ENCODE measurements around the gene OOEP. TPM values are rescaled to one million over a fixed set of nuclear protein-coding genes. Genes with fewer than 3 reads are reported as not detected.

The OOEP gene
- polyA plus RNA-seq, 3 donors = 0.27 to 0.59 TPM; not detected in 1

GRCh38 chr6:73369157-73369556, 540 bp downstream of the OOEP start:
- no peak overlapping the region for H3K27ac ChIP-seq (ENCODE audit: low read depth, low read length)
- 90 to 93% (median 92%) methylated on average over 14 of the region's 14 CpGs for WGBS, 3 donors

- 89 to 91% (median 91%) methylated on average over 4 of the region's 4 CpGs for whole genome bisulfite sequencing, 3 donors
- H3K27ac ChIP-seq (ENCODE audit: low read depth, low read length) = no peak overlapping the region
Observed at GRCh38 chr6:73368675-73369074, 1.0 kb downstream of the OOEP start.

- H3K27ac ChIP-seq (ENCODE audit: low read depth, low read length) = no peak overlapping the region
- WGBS, 3 donors = 60 to 81% (median 75%) methylated on average over 16 of the region's 16 CpGs
Observed at GRCh38 chr6:73367761-73368355, 1.8 kb downstream of the OOEP start.

GRCh38 chr6:73364549-73364948, 5.1 kb downstream of the OOEP start:
- 82 to 92% (median 91%) methylated on average over 9 of the region's 9 CpGs for WGBS, 3 donors

GRCh38 chr6:73364121-73364520, 5.6 kb downstream of the OOEP start:
- WGBS, 3 donors = 88 to 91% (median 90%) methylated on average over 14 of the region's 14 CpGs

More at GRCh38 chr6:73364549-73364948, 5.1 kb downstream of the OOEP start:
- no peak overlapping the region for H3K27ac ChIP-seq (ENCODE audit: low read depth, low read length)

GRCh38 chr6:73363537-73363875, 6.2 kb downstream of the OOEP start:
- 95 to 96% (median 96%) methylated on average over 23 of the region's 23 CpGs for WGBS, 3 donors
- no peak overlapping the region for H3K27ac ChIP-seq (ENCODE audit: low read depth, low read length)

More at GRCh38 chr6:73364121-73364520, 5.6 kb downstream of the OOEP start:
- H3K27ac ChIP-seq (ENCODE audit: low read depth, low read length) = no peak overlapping the region

GRCh38 chr6:73362869-73363536, 6.7 kb downstream of the OOEP start:
- no peak overlapping the region for H3K27ac ChIP-seq (ENCODE audit: low read depth, low read length)
- WGBS, 3 donors = 90 to 94% (median 93%) methylated on average over 31 of the region's 31 CpGs

GRCh38 chr6:73362358-73362757, 7.3 kb downstream of the OOEP start, which contains the start of gene KHDC3L:
Gene KHDC3L (plus strand): TSS chr6:73362658. CDS start chr6:73362730, 72 bp downstream.
- 87 to 89% (median 87%) methylated on average over 23 of the region's 23 CpGs for WGBS, 3 donors
- H3K27ac ChIP-seq (ENCODE audit: low read depth, low read length) = no peak within 1 kb of the TSS

GRCh38 chr6:73353636-73354593, 15.8 kb downstream of the OOEP start, which contains the start of gene DPPA5:
Gene DPPA5 (minus strand): TSS chr6:73354276. CDS start chr6:73354225, 51 bp downstream.
- 75 to 85% (median 84%) methylated on average over 57 to 59 of the region's 59 CpGs for WGBS, 3 donors
- no peak within 1 kb of the TSS for H3K27ac ChIP-seq (ENCODE audit: low read depth, low read length)

- H3K27ac ChIP-seq (ENCODE audit: low read depth, low read length) = no peak overlapping the region
- WGBS, 3 donors = 23 to 26% (median 25%) methylated on average over 6 of the region's 6 CpGs
Observed at GRCh38 chr6:73349311-73349710, 20.4 kb downstream of the OOEP start.

- no peak overlapping the region for H3K27ac ChIP-seq (ENCODE audit: low read depth, low read length)
- WGBS, 3 donors = 37 to 45% (median 40%) methylated on average over 33 of the region's 33 CpGs
Observed at GRCh38 chr6:73348550-73349204, 21.0 kb downstream of the OOEP start.

- H3K27ac ChIP-seq (ENCODE audit: low read depth, low read length) = no peak overlapping the region
Observed at GRCh38 chr6:73343164-73343563, 26.5 kb downstream of the OOEP start.

GRCh38 chr6:73342174-73342573, 27.5 kb downstream of the OOEP start:
- no peak overlapping the region for H3K27ac ChIP-seq (ENCODE audit: low read depth, low read length)
- 73 to 81% (median 76%) methylated on average over 3 to 5 of the region's 5 CpGs for WGBS, 3 donors

- no peak overlapping the region for H3K27ac ChIP-seq (ENCODE audit: low read depth, low read length)
- WGBS, 3 donors = 76 to 79% (median 77%) methylated on average over 1 of the region's 1 CpG
Observed at GRCh38 chr6:73341335-73341734, 28.4 kb downstream of the OOEP start.

GRCh38 chr6:73340048-73340447, 29.6 kb downstream of the OOEP start:
- no peak overlapping the region for H3K27ac ChIP-seq (ENCODE audit: low read depth, low read length)
- WGBS, 3 donors = 49 to 71% (median 71%) methylated on average over 2 of the region's 2 CpGs

- WGBS, 3 donors = 69 to 83% (median 69%) methylated on average over 3 of the region's 3 CpGs
- H3K27ac ChIP-seq (ENCODE audit: low read depth, low read length) = no peak overlapping the region
Observed at GRCh38 chr6:73339340-73339739, 30.4 kb downstream of the OOEP start.

- 56 to 63% (median 57%) methylated on average over 3 of the region's 3 CpGs for WGBS, 3 donors
Observed at GRCh38 chr6:73329201-73329600, 40.5 kb downstream of the OOEP start.

GRCh38 chr6:73328790-73329189, 40.9 kb downstream of the OOEP start:
- WGBS, 3 donors = 48 to 57% (median 53%) methylated on average over 3 of the region's 3 CpGs
- no peak overlapping the region for H3K27ac ChIP-seq (ENCODE audit: low read depth, low read length)

More at GRCh38 chr6:73329201-73329600, 40.5 kb downstream of the OOEP start:
- no peak overlapping the region for H3K27ac ChIP-seq (ENCODE audit: low read depth, low read length)

All from adipose tissue (tissue), 3 donors.